Keratinocyte (primary cell): ENCODE data around the gene SLC25A30.

Experiments used
- CTCF ChIP-seq, 3 experiments: IDR thresholded peaks in 1 of 3; conservative IDR thresholded peaks in 1 of 3; optimal IDR thresholded peaks in 1 of 3; 2 replicates in 2 of 3; 3 replicates in 1 of 3; pipeline versions ENCODE3 to v1.5.1; 2011; ENCODE audit warnings: low read length in 3 of 3, mild to moderate bottlenecking in 3 of 3, moderate library complexity in 2 of 3, control low read depth in 1 of 3, inconsistent platforms in 1 of 3; ENCODE audit not compliant: insufficient read depth in 2 of 3; ENCODE audit errors: extremely low read depth in 1 of 3
- EZH2 ChIP-seq: IDR thresholded peaks from one replicate; pipeline ENCODE4 v1.6.1; 2012; ENCODE audit warnings: inconsistent platforms, mild to moderate bottlenecking, low read length, moderate library complexity

GRCh38 chr13:45441633-45442032, 23.5 kb upstream of the SLC25A30 start:
- TF ChIP-seq CTCF (optimal IDR thresholded peaks at IDR 0.05 in 1 of 3, IDR thresholded peaks at IDR 0.05 in 1 of 3, conservative IDR thresholded peaks at IDR 0.05 in 1 of 3; ENCODE audit: extremely low read depth in 1 of 3, insufficient read depth in 2 of 3, low read length in 3 of 3) (peak; percentile 52 to 58 (median 58)), EZH2 (no peak)
